ENCODE measurements around the gene NLGN1. TPM values are rescaled to one million over a fixed set of nuclear protein-coding genes. Genes with fewer than 3 reads are reported as not detected.

The NLGN1 gene
- total RNA-seq, 1 experiment from 2014 or later: not detected

- Histone ChIP-seq H3K4me3 (replicated peaks in 1 of 2; ENCODE audit: low read depth in 1 of 2, low read length in 2 of 2) (no peak overlapping the region), H2AFZ (ENCODE audit: low read depth, low read length, poor library complexity, severe bottlenecking) (no peak overlapping the region), H3K27me3 (ENCODE audit: insufficient read depth, low read length) (no peaks in the 10 kb centered on the region), H3K4me1 (ENCODE audit: control insufficient read depth in 1 of 2, insufficient read depth in 2 of 2, low read length in 2 of 2) (no peaks in the 10 kb centered on the region), H3K9me3 (ENCODE audit: control insufficient read depth in 1 of 2, insufficient read depth in 1 of 2, low read depth in 1 of 2, low read length in 2 of 2) (no peaks in the 10 kb centered on the region), H3K4me2 (ENCODE audit: low read length) (no peak overlapping the region), H3K36me3 (ENCODE audit: control insufficient read depth in 1 of 2, insufficient read depth in 2 of 2, low read length in 2 of 2) (no peaks in the 10 kb centered on the region), H3K79me2 (ENCODE audit: insufficient read depth, low read length) (no peaks in the 10 kb centered on the region), H3K9ac (ENCODE audit: low read length) (no peak overlapping the region), H4K20me1 (ENCODE audit: insufficient read depth) (peaks cover 3% of the 10 kb centered on the region; the same call in 1 of the 2 replicates), H3K9me2 (ENCODE audit: insufficient read depth) (no peaks in the 10 kb centered on the region), H3K27ac (ENCODE audit: low read depth, low read length) (no peak overlapping the region)
- ChIA-PET CTCF (no interaction called here), RAD21 (ENCODE audit: low non-redundant PET in 1 of 2, low total read pairs in 2 of 2, uncharacterized antibody in 2 of 2, unreplicated experiment in 2 of 2) (no interaction called here), POLR2A (no interaction called here)
- ATAC-seq: no peak
- BruUV-seq (replicated peaks): no TSS peak
- no peak for DNase-seq (ENCODE audit: low read depth, low spot score)
- TF ChIP-seq EZH2phosphoT487 (IDR thresholded peaks at IDR 0.05; ENCODE audit: borderline replicate concordance) (no peak), ELF1 (IDR thresholded peaks at IDR 0.05; ENCODE audit: borderline replicate concordance, low read depth) (no peak), CBX3 (IDR thresholded peaks at IDR 0.05; ENCODE audit: low read depth) (no peak), RAD21 (IDR thresholded peaks at IDR 0.05; ENCODE audit: low read depth) (no peak), CEBPB (IDR thresholded peaks at IDR 0.05; ENCODE audit: low read depth) (no peak), POLR2A (IDR thresholded peaks at IDR 0.05; ENCODE audit: borderline replicate concordance, extremely low read depth, insufficient read depth, insufficient read length) (no peak), FOSL1 (IDR thresholded peaks at IDR 0.05; ENCODE audit: low read depth) (no peak), JUND (IDR thresholded peaks at IDR 0.05) (no peak), ZNF274 (IDR thresholded peaks at IDR 0.05; ENCODE audit: low read depth, low read length) (no peak), ZBTB33 (IDR thresholded peaks at IDR 0.05; ENCODE audit: extremely low read depth, insufficient replicate concordance, low read length) (no peak)
- intact Hi-C loops (cut with micrococcal nuclease): no loop called here
Observed at GRCh38 chr3:173977747-173978146, 580.2 kb downstream of the NLGN1 start.

- BruUV-seq (replicated peaks): no TSS peak
- Histone ChIP-seq H3K4me2 (ENCODE audit: low read length) (no peak overlapping the region), H4K20me1 (ENCODE audit: insufficient read depth) (peaks cover 3% of the 10 kb centered on the region; the same call in 1 of the 2 replicates), H3K4me3 (replicated peaks in 1 of 2; ENCODE audit: low read depth in 1 of 2, low read length in 2 of 2) (no peak overlapping the region), H2AFZ (ENCODE audit: low read depth, low read length, poor library complexity, severe bottlenecking) (no peak overlapping the region), H3K27ac (ENCODE audit: low read depth, low read length) (no peak overlapping the region), H3K27me3 (ENCODE audit: insufficient read depth, low read length) (no peaks in the 10 kb centered on the region), H3K4me1 (ENCODE audit: control insufficient read depth in 1 of 2, insufficient read depth in 2 of 2, low read length in 2 of 2) (no peaks in the 10 kb centered on the region), H3K9me3 (ENCODE audit: control insufficient read depth in 1 of 2, insufficient read depth in 1 of 2, low read depth in 1 of 2, low read length in 2 of 2) (no peaks in the 10 kb centered on the region), H3K36me3 (ENCODE audit: control insufficient read depth in 1 of 2, insufficient read depth in 2 of 2, low read length in 2 of 2) (no peaks in the 10 kb centered on the region), H3K9me2 (ENCODE audit: insufficient read depth) (no peaks in the 10 kb centered on the region), H3K9ac (ENCODE audit: low read length) (no peak overlapping the region), H3K79me2 (ENCODE audit: insufficient read depth, low read length) (no peaks in the 10 kb centered on the region)
- no peak for DNase-seq (ENCODE audit: low read depth, low spot score)
- POLR2A ChIA-PET: no interaction called here
- intact Hi-C loops (cut with micrococcal nuclease): no loop called here
- ATAC-seq: no peak
- CTCF ChIA-PET: no interaction called here
- RAD21 ChIA-PET (ENCODE audit: low non-redundant PET in 1 of 2, low total read pairs in 2 of 2, uncharacterized antibody in 2 of 2, unreplicated experiment in 2 of 2): no interaction called here
- TF ChIP-seq MAX (IDR thresholded peaks at IDR 0.05) (no peak), CBX3 (IDR thresholded peaks at IDR 0.05; ENCODE audit: low read depth) (no peak), REST (IDR thresholded peaks at IDR 0.05; ENCODE audit: low read depth) (no peak), FOSL1 (IDR thresholded peaks at IDR 0.05; ENCODE audit: low read depth) (no peak), EGR1 (IDR thresholded peaks at IDR 0.05; ENCODE audit: low read depth) (no peak), ELF1 (IDR thresholded peaks at IDR 0.05; ENCODE audit: borderline replicate concordance, low read depth) (no peak), EZH2 (IDR thresholded peaks at IDR 0.05) (no peak), ZFX (IDR thresholded peaks at IDR 0.05) (no peak), POLR2AphosphoS5 (IDR thresholded peaks at IDR 0.05; ENCODE audit: low read depth, low read length) (no peak), SRF (IDR thresholded peaks at IDR 0.05; ENCODE audit: low read depth) (no peak), RAD21 (IDR thresholded peaks at IDR 0.05; ENCODE audit: low read depth) (no peak)
Observed at GRCh38 chr3:173983343-173983742, 585.8 kb downstream of the NLGN1 start.
